ENCODE results near the gene COL6A2. TPM values are rescaled to one million over a fixed set of nuclear protein-coding genes. Genes with fewer than 3 reads are reported as not detected.

Gene COL6A2
- total and polyA plus RNA-seq, 2 of the 13 experiments (the other 11 are each of a cell fraction or from before 2014, with no cell fraction given), result 0.07 to 0.41 TPM

DNA sequence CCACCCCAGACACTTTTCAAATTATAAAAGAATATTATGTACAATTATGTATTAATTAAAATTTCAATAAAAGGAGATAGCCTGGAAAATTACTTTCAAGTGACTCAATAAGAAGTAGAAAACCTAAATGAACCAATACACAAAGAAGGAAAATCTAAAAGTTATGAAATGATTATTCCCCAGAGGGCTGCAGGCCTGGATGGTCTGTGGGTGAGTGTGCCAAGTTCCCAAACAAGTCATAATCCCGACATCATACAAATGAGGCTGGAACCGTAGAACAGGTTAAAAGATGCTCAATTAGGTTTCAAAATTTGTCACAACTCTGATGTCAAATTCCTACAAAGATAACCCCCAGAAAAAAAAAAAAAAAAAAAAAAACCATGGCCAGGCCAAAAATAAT is 73.7 kb downstream of the COL6A2 start:
- WGBS (ENCODE audit: low lambda C conversion rate), result 41% methylated on average over 2 of the region's 2 CpGs
- no peaks in the 10 kb centered on the region for H4K20me1 ChIP-seq (ENCODE audit: insufficient read depth, low read length)
- no peak for FAIRE-seq
- H3K4me2 ChIP-seq (ENCODE audit: low read depth, low read length), result no peak overlapping the region
- in situ Hi-C loops (cut with HindIII; ENCODE audit: extremely low pct_ligation_motif_present, low pct_unique_long_range_greater_than_20kb) (no loop called here), intact Hi-C loops (cut with micrococcal nuclease; ENCODE audit: unreplicated experiment) (no loop called here)
- H3K27me3 ChIP-seq (ENCODE audit: control insufficient read depth in 1 of 2, insufficient read depth in 2 of 2, low read length in 2 of 2), result no peaks in the 10 kb centered on the region; a peak in 1 of 5 replicates
- no peaks in the 10 kb centered on the region for H3K4me1 ChIP-seq (ENCODE audit: insufficient read depth, low read length)
- POLR2A ChIA-PET, result no interaction called here
- BruUV-seq (replicated peaks), result no TSS peak
- H3K9ac ChIP-seq (ENCODE audit: insufficient read depth, low read depth, low read length), result no peak overlapping the region
- no peak for DNase-seq (ENCODE audit: low spot score)
- TF ChIP-seq AGO2 (optimal IDR thresholded peaks at IDR 0.05; ENCODE audit: low read depth, low read length) (no peak), HHEX (CRISPR knock-in tag; IDR thresholded peaks at IDR 0.05) (no peak), ZNF460 (CRISPR knock-in tag; IDR thresholded peaks at IDR 0.05; ENCODE audit: borderline replicate concordance) (no peak), ZNF629 (CRISPR knock-in tag; conservative IDR thresholded peaks at IDR 0.05) (no peak), ZFAT (CRISPR knock-in tag; conservative IDR thresholded peaks at IDR 0.05) (no peak)
- TF ChIP-seq, protein P1, sequence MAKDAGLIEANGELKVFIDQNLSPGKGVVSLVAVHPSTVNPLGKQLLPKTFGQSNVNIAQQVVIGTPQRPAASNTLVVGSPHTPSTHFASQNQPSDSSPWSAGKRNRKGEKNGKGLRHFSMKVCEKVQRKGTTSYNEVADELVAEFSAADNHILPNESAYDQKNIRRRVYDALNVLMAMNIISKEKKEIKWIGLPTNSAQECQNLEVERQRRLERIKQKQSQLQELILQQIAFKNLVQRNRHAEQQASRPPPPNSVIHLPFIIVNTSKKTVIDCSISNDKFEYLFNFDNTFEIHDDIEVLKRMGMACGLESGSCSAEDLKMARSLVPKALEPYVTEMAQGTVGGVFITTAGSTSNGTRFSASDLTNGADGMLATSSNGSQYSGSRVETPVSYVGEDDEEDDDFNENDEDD (CRISPR knock-in tag; IDR thresholded peaks at IDR 0.05; ENCODE audit: borderline replicate concordance), result no peak
- no peak overlapping the region for H3K27ac ChIP-seq (ENCODE audit: extremely low read length, insufficient read depth, low read length)
- no peak for ATAC-seq
- no peaks in the 10 kb centered on the region for H3K9me3 ChIP-seq (ENCODE audit: low read length)
- no peaks in the 10 kb centered on the region for H3K79me2 ChIP-seq (ENCODE audit: insufficient read depth, low read length)
- H3K4me3 ChIP-seq (replicated peaks in 1 of 3; ENCODE audit: insufficient read depth in 1 of 3, low read depth in 2 of 3, low read length in 3 of 3), result no peak overlapping the region
- H2AFZ ChIP-seq (ENCODE audit: low read length), result no peak overlapping the region
- no peaks in the 10 kb centered on the region for H3K36me3 ChIP-seq (replicated peaks in 1 of 2; ENCODE audit: control insufficient read depth in 1 of 2, insufficient read depth in 2 of 2, low read length in 2 of 2)
- CTCF ChIA-PET (ENCODE audit: low intra/inter-chr PET ratio, low total read pairs), result no interaction called here

DNA sequence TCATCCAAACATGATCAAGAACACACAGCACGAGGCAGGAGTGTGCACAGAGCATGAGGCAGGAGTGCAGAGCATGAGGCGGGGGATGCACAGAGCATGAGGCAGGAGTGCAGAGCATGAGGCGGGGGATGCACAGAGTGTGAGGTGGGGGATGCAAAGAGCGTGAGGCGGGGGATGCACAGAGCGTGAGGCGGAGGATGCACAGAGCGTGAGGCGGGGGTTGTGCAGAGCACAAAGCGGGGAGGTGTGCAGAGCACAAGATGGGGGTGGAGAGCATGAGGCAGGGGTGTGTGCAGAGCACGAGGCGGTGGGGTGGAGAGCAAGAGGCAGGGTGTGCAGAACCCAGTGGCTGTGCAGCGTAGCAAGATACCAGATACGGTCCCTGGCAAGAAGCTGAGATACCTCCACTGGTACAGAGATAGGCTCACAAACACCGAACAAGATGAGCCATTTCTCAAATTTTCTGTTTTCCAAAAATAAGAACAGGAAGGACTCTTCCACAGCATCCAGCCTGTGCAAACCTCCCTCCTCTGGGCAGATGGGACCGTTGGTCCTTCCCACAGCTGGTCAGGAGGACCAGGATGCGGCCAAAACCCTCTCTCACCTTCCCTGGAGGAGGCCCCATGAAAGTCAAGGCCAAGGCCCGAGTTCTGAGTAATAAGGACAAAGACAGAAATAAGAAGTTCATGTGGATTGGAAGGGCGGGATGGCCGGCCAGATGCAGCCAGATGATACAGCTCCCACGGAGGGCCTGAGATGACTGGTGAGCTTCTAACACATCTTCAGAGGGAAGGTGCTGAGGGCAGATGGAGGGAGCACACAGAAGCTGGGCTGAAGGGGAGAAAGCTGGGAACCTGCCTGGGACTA is 74.3 kb downstream of the COL6A2 start:
- no peak overlapping the region for H3K4me2 ChIP-seq (ENCODE audit: low read depth, low read length)
- no peak for DNase-seq (ENCODE audit: low spot score)
- H3K27me3 ChIP-seq (ENCODE audit: control insufficient read depth in 1 of 2, insufficient read depth in 2 of 2, low read length in 2 of 2), result no peaks in the 10 kb centered on the region; a peak in 1 of 5 replicates
- no peak for FAIRE-seq
- no peaks in the 10 kb centered on the region for H3K9me3 ChIP-seq (ENCODE audit: low read length)
- 70% methylated on average over 21 of the region's 21 CpGs for WGBS (ENCODE audit: low lambda C conversion rate)
- no peaks in the 10 kb centered on the region for H4K20me1 ChIP-seq (ENCODE audit: insufficient read depth, low read length)
- H2AFZ ChIP-seq (ENCODE audit: low read length), result no peak overlapping the region
- in situ Hi-C loops (cut with HindIII; ENCODE audit: extremely low pct_ligation_motif_present, low pct_unique_long_range_greater_than_20kb) (no loop called here), intact Hi-C loops (cut with micrococcal nuclease; ENCODE audit: unreplicated experiment) (no loop called here)
- H3K4me3 ChIP-seq (replicated peaks in 1 of 3; ENCODE audit: insufficient read depth in 1 of 3, low read depth in 2 of 3, low read length in 3 of 3), result no peak overlapping the region
- H3K79me2 ChIP-seq (ENCODE audit: insufficient read depth, low read length), result no peaks in the 10 kb centered on the region
- ChIA-PET CTCF (ENCODE audit: low intra/inter-chr PET ratio, low total read pairs) (no interaction called here), POLR2A (no interaction called here)
- H3K4me1 ChIP-seq (ENCODE audit: insufficient read depth, low read length), result no peaks in the 10 kb centered on the region
- no peaks in the 10 kb centered on the region for H3K36me3 ChIP-seq (replicated peaks in 1 of 2; ENCODE audit: control insufficient read depth in 1 of 2, insufficient read depth in 2 of 2, low read length in 2 of 2)
- H3K27ac ChIP-seq (ENCODE audit: extremely low read length, insufficient read depth, low read length), result no peak overlapping the region
- no TSS peak for BruUV-seq (replicated peaks)
- H3K9ac ChIP-seq (ENCODE audit: insufficient read depth, low read depth, low read length), result no peak overlapping the region
- ATAC-seq, result no peak; the same call in 2 of the 3 replicates
- TF ChIP-seq, protein P2, sequence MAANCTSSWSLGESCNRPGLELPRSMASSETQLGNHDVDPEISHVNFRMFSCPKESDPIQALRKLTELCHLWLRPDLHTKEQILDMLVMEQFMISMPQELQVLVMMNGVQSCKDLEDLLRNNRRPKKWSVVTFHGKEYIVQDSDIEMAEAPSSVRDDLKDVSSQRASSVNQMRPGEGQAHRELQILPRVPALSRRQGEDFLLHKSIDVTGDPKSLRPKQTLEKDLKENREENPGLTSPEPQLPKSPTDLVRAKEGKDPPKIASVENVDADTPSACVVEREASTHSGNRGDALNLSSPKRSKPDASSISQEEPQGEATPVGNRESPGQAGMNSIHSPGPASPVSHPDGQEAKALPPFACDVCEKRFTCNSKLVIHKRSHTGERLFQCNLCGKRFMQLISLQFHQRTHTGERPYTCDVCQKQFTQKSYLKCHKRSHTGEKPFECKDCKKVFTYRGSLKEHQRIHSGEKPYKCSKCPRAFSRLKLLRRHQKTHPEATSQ (CRISPR knock-in tag; IDR thresholded peaks at IDR 0.05; ENCODE audit: borderline replicate concordance), result no peak
- no peak for TF ChIP-seq MLX (CRISPR knock-in tag; IDR thresholded peaks at IDR 0.05)
